GM18502 (cell line): Measurements from ENCODE around the gene OR2T10.
A peak's percentile ranks its signal among the peaks of the same experiment; 100 is the strongest.
"Not testable (repeated sequence)": the region's sequence is repeated elsewhere in the genome, so short reads cannot be mapped to it uniquely, and the experiment has no call there.

Experiments used
- ATAC-seq: cut with Tn5 transposase; IDR thresholded peaks from one replicate; pipeline ENCODE4 v1.9.1; 2021; ENCODE audit warnings: mild to moderate bottlenecking; ENCODE audit not compliant: unreplicated experiment, poor library complexity

OR2T10 gene, protein sequence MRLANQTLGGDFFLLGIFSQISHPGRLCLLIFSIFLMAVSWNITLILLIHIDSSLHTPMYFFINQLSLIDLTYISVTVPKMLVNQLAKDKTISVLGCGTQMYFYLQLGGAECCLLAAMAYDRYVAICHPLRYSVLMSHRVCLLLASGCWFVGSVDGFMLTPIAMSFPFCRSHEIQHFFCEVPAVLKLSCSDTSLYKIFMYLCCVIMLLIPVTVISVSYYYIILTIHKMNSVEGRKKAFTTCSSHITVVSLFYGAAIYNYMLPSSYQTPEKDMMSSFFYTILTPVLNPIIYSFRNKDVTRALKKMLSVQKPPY

DNA sequence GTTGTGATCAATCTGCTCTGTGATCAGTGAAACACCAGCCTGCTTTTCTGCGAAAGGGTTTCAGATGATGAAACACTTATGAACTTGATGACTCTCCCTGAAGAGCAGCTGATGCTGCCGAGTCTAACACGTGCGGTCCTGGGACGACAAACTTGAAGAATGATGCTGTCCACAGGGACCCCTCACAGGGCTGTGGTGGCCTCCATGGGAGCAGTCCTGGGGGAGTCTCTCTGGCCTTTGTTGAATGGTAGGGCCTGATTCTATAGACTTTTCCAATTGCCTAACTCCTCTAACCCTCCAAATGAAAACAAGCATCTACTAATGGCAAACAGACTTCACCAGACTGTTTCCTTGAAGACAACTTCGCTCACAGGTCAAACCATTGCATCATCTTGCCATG, at the start of gene OR2T10:
OR2T10 (minus strand) TSS at position 112 of the 400 bp plus-strand sequence. CDS start 3,932 bp downstream, outside the sequence.
- ATAC-seq, result no peak

DNA sequence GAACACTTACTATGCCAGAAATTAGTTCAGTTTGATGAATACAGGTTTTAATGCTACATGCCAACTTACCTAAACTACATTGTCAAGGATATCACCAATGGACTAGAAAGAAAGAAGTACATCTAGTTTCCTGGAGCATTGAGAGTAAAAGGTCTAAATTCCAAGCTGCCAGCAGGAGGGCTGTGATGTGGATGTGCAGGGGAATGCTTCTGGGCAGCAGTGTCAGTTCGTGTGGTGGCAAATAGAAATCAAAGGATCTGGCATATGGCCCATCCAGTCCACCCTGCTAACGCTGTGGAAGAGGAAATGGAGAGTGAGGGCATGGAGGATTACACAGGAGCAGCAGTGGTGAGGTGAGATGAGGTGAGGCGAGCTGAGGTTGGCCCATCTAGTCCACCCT, 47.7 kb upstream of the OR2T10 start, which contains the start of gene OR2T35:
OR2T35 (minus strand) TSS at position 101 of the 400 bp plus-strand sequence. CDS start 6,020 bp downstream, outside the sequence.
- not testable (repeated sequence) for ATAC-seq

DNA sequence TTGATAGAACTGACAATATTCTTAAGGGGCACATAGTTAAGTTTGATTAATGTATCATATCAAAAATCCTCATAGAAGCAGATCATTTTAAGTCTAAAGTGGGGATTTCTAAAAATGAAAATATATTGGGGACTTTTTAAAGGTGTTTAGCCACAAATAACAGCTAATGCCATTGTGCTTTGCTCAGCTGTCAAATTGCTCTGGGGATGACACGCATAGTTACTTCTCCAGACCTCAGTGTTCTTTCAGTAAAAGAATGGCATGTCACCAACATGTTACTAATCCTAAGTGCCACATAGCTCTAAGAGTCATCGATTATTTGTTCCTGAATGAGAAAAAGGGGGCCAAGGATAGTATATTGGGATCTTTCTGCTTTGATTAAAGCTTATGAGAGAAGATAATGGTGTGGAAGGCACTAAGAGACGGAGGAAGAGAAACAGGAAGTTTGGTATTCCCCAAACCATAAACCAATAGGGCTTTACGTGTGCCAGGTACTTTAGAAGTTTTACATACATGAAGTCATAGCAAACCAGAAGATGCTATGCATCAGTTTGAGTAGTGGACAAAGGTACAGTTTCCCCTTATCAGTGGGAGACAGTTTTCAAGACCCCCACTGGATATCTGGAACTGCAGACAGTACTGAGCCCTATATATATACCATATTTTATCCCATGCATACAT, 45.6 kb upstream of the OR2T10 start:
- ATAC-seq, result peak; percentile 73

DNA sequence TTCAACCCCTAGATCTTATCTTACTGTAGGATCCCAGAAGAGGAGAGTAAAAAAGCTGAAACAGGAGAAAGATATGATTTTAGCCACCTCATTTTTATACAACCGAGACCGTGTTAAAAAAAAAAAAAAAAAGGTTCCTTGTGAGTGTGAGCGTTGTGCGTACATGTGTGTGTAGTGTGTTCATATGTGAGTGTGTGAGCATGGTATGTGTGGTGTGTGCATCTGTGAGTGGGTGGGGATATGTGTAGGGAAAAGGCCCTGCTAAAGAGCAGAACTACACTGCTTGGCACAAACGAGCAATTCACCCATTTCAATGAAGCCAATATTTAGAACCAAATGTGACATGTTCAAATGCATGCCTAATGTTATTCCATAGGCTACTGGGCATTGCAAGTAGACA, 44.1 kb upstream of the OR2T10 start:
- ATAC-seq, result peak; percentile 13

DNA sequence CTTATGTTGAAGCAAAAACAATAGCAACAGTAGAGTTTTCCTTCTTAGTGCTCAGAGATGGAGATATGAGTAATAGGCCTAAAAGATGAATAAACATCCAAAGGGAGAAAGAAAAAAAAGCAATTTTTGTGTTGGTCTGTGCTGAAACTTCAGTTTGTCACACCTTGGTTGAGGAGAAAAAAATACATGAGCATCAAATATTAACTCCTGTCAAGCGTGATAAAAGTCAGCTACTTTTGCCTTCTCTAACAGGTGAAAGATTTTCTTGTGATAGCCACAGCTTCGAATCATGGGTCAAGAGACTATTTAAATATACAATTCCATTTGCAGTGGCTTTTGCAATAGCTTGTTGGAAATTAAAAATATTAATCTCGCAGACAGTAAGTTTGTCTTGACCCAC, 43.4 kb upstream of the OR2T10 start:
- peak; percentile 41 for ATAC-seq

DNA sequence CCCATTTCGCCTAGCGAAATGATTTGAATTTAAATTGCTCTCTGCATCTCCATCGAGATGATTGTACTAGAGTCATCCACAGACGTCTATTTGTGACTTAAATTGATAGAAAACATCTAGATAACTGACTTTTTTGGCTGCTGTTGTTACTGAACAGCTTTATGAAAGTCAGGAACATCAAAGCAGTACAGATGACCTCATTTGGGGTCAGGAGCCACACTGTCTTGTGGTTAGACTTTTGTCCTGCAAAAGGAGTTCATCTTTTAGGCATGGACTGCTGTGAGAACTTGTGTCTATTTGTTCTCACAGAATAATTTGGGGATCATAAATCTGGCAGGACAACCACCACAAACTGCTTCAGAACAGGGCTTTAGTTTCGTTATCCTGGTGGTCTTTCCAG, 42.2 kb upstream of the OR2T10 start:
- peak; percentile 35 for ATAC-seq

DNA sequence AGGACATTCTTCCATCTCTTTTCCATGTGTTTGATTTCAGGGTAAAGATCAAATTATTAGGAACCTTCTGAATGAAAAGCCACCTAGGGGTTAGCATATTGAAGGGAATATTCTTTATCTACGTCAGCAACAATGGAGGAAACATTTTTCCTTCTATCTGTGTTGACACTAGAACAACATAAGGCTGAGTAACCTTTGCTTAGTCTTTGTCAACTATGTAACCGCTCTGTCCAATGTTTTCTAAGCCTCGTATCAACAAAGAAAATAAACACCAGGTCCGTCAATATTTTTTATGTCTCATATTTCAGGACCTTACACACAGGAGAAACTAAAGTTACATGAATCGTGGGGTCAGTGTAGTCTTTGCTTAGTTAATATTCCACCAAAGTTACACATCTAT, 39.1 kb upstream of the OR2T10 start:
- ATAC-seq, result not testable (repeated sequence)

DNA sequence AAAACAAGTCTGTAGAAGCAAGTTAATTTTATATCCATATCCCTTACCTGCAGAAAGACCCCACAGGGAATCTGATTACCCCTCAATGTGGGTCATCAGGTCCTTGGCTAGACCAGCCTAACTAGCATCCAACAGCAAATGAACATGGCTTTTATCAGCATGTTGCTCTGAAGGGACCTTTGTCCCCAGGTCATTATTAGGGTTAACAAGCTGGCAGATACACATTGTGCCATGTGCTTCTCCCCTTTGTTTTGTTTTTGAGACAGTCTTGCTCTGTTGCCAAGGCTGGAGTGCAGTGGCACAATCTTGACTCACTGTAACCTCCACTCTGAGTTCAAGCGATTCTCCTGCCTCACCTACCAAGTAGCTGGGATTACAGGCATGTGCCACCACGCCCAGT, 37.5 kb upstream of the OR2T10 start, which contains the start of gene OR2T11:
OR2T11 (minus strand) TSS at position 101 of the 400 bp plus-strand sequence. CDS start 7,963 bp downstream, outside the sequence.
- not testable (repeated sequence) for ATAC-seq

DNA sequence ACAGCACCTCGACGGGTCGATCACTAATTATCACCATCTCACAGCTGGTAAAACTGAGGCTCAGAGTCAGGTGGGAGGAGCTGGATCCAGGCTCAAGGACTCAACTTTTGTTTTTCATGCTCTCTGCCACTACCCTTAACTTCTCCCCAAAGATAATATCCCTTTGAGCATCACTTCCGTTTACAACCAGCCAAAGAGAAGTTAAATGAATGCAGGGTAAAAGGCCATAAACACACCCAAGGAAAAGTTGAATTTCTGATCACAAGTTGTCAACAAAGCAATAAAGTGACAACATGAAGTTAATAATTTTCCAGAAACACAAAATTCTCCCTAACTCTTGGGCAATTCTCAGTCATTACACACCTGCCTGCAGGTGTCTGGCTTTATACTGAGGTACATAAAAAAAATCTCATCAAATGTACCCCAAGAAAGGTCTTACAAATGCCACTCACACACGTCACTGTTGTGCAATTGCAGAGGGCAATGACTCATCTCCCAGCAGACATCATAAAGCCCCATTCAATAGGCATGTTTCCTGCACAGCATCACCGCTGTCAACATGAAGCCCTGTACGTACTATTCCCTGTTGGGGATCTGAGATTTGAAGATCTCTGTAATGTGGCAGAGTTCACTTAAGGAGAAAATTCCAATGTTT, 34.0 kb upstream of the OR2T10 start:
- ATAC-seq, result no peak

DNA sequence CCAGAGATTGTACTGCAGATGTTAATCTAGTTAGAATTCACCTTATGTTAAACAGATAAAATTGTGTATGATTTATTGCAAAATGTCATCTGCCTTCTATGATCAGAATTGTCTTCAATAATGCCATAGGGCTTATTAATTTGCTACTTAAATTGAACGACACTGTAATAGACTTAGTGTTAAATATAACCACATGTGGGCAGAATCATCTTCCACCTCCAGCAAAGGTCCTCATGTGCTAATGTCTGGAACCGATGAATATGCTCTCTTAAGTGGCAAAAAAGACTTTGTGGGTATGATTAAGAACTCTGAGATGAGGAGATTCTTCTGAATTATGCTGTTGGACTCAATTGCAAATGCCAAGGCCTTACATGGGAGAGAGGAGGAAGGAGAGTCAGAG, 33.1 kb upstream of the OR2T10 start:
- ATAC-seq, result no peak

DNA sequence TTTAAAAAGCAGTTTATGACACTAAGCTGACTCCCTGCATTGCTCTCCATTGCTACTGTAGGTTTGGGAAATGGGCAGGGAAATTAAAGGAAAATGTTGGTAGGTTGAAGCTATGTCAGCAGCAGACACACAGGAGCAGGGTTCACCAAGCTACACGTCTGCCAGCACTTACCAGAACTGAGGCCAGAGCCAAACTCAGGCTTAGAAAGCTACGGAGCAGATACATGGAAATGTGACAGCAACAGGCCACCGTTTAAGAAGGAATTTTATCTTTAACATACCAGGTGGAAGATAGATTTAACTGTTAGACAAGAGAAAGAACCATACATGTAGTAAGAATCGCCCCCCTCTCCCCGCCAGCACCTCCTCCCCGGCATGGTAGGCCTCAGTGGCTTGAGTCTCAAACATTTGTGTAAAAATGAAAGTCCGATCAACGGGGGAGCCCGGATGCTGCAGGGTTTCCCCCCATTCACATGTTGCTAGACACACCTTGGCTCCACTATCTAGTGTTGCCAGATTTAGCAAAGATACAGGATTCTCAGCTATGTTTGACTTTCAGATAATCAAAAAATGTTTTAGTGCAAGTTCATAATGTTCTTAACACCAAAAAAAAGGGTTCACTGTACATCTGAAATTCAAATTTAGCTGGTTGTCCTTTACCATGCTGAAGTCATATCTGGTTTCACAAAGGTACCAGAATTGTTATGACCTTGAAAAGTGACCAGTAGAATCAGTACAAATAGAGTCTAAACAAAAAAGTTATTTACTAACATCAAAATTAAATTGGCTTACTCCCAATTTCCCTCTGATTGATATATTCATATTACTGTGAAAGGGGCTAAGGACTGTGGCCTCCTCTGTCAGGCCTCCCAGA, 30.7 kb upstream of the OR2T10 start:
- peak; percentile 99 for ATAC-seq

DNA sequence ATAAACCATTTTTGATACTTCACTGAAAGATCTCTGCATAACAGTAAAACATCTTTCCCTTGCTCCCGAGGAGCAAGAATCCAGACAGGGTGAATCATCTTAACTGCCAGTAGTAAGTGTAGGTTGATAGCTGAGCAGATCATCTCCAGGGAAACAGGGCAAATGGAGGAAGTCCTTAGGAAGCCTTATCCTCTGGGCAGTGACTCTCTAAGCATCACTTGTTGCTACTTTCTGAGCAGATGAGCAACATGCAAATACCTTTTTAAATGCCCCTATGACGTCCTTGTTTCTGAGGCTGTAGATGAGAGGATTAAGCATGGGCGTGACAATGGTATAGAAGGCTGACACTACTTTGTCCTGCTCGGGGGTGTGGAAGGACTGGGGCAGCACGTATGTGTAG, 28.5 kb upstream of the OR2T10 start:
- ATAC-seq, result no peak

DNA sequence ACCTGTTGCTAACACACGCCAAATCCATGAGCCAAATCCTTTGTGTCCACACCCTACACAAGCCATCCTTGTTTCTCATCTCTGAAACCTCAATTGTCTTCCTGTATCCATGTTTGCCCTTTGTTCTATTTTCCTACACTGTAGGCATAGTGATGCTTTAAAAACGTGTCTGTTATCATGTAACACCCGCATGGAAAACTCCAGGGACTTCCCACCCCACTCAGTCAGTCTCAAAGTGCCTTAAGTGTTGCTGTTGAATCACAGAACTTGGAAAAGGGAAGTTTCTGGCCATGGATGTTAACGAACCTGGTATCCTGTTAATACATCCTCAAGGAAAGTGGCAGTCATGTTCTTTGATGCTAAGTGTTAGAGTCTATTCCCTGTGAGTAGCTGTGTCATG, 27.7 kb upstream of the OR2T10 start:
- no peak for ATAC-seq

DNA sequence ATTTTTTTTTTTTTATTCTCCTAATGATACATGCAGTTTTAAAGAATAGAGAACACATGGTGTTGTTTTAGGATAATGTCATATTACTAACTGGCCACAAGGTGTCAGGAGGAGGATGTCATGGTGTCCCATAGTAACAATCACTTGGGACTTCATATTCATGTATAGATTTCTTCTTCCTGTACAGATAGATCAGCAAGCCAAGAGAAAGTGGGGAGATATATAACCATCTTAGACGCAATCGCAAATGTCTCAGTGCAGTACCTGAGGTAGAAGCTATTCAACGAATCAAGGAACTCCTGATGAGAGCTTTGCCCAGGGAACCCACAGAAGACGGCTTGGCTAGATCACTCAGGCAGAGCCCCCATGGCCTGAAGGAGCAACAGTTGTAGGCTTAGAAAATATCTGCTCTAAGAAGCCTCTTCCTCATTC, 25.1 kb upstream of the OR2T10 start:
- peak; percentile 94 for ATAC-seq

DNA sequence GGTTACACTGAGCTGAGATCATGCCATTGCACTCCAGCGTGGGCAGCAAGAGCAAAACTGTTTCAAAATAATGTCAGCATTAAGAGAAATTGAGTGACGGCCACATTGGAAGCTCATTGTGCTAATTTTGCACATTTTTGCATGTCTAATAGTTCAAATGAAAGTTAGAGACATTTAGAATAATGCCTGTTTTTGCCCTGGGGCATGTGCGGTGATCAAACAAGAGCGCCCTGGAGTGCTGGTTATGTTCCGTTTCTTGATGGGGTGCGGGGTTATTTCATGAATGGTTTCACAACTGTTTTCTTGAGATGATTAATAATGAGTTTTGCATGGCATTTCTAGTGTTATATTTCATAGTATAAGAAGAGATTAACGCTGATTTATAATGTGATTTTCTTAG, 24.3 kb upstream of the OR2T10 start:
- no peak for ATAC-seq

DNA sequence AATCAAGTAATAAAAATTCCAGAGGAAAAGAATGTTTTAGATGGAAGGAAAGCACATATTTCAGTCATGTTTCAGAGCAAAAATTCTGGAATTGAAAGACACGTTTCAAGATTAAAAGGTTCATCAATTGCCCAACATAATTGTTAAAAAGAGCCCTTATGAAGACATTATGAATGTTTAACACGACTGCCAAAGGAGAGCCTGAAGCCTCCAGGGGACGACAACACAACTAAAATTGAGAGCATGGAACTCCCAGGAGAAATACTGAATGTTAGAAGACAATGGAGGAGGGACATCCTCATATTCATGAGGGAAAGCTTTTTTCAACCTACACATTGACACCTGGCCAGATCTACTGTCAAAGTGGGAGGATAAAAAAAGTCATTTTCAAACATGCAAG, 21.4 kb upstream of the OR2T10 start:
- peak; percentile 29 for ATAC-seq

DNA sequence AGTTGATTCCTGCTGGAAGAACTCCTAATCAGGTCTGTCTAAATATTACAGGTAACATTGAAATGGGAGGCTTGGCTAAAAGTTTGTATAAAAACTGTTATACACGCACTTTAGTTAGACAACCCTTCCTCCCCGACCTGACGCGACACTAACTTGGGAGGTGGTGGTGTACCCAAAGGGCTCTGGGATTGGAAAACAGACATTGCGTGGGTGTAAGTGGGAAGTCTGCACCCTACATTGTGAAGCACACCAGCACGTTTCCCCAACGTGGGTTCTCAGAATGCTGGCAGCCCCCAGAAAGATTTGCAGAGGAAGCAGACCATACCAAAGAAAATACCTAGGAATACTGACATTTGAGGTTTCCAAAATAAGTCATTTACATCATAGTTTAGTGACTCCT, 20.6 kb upstream of the OR2T10 start:
- ATAC-seq, result no peak

DNA sequence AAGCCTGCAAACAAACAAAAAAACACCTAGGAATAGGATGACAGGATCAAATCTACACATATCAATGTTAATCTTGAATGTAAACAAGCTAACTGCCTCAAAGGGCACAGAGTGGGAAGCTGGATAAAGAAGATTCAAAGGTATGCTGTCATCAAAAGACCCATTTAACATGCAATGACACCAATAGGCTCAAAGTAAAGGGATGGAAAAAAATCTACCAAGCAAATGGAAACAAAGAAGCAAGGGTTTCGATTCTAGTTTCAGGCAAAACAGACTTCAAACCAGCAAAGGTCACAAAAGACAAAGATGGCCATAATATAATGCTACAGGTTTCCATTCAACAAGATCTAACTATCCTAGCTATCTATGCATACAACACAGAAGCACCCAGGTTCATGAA, 16.2 kb upstream of the OR2T10 start:
- ATAC-seq, result peak; percentile 46

DNA sequence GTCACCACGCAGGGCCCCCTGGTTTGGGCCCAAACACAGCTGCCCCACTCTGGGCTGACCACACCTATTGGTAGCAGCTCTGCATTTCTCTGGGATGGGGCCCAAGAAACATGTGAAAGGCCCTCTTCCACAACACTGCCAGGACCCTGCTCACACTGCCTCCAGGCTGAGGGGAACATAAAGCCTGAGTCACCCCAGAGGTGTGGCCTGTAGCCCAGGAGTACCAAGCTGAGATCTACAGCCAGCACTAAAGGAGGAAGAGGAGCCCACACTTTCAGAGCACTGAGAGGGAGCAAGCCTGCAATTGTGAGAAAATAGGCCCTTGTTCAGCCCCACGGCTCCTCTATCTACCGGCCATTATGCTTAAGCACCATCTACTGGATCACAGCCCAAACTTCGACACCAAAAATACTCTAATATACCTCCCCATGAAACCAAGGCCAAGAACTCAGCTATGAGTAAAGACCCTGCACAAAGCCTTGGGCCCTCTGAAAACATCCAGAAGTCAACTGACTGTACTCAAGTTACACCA, 14.4 kb upstream of the OR2T10 start:
- no peak for ATAC-seq

DNA sequence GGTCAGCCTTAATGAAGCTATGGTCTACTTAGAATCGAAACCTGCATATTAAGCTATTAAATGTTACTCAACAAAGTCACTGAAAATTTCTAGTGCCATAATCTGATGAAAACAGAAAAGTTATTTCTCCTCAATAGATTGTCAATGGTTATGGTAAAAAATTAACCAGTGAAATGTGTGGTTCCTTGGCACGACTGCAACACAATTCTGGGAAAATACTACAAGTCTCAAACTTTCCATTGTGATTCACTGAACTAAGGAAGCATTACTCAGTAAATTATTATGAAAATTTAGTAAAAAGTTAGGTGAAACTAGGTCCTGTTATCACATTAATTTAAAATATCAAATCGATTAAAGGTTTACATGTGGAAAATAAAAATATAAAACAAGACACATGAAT, 12.8 kb upstream of the OR2T10 start:
- ATAC-seq, result no peak
